Measurements from ENCODE around the gene TMEM202. TPM values are rescaled to one million over a fixed set of nuclear protein-coding genes. Genes with fewer than 3 reads are reported as not detected.
"Not testable (repeated sequence)": the region's sequence is repeated elsewhere in the genome, so short reads cannot be mapped to it uniquely, and the experiment has no call there.

The TMEM202 gene
- total RNA-seq, 1 experiment from 2014 or later: not detected

DNA sequence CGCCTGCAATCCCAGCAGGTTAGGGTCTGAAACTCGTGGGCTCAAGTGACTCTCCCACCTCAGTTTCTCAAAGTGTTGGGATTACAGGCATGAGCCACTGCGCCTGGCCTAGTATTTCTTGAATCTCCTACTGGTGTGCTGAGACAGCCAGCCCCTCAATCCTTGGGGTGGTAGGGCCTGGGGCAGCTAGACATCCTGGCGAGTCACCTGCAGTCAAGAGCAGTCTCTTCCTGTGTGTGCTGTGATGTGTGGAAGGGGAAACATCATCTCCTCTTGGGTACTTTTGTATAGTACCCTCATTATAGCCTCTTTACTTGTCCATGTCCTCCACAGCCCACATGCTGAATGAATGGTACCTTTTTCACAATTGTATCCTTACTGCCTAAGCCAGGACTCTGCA is 17.4 kb upstream of the TMEM202 start:
- H3K9me3 ChIP-seq (ENCODE audit: low read length): no peaks in the 10 kb centered on the region
- no peaks in the 10 kb centered on the region for H3K36me3 ChIP-seq (ENCODE audit: insufficient read depth, low read length)
- H3K9ac ChIP-seq (ENCODE audit: low read length): no peak overlapping the region
- no peaks in the 10 kb centered on the region for H3K27me3 ChIP-seq (ENCODE audit: low read length)
- no peaks in the 10 kb centered on the region for H3K9me2 ChIP-seq (replicated peaks; ENCODE audit: insufficient read depth, low read length)
- H3K27ac ChIP-seq (ENCODE audit: low read length): no peak overlapping the region
- H3K79me2 ChIP-seq (ENCODE audit: low read length): no peaks in the 10 kb centered on the region
- DNase-seq: peak; percentile 34
- no peak overlapping the region for H3K4me3 ChIP-seq (ENCODE audit: low read length)
- H3K4me2 ChIP-seq (ENCODE audit: low read depth, low read length, poor library complexity, severe bottlenecking): no peak overlapping the region
- H3K4me1 ChIP-seq (ENCODE audit: low read length): peaks cover 6% of the 10 kb centered on the region
- H4K20me1 ChIP-seq (ENCODE audit: insufficient read depth, low read depth, low read length): no peaks in the 10 kb centered on the region
- no peak overlapping the region for H2AFZ ChIP-seq (ENCODE audit: low read length)

- no peak overlapping the region for H3K27ac ChIP-seq (ENCODE audit: low read length)
- DNase-seq: peak; percentile 56
- H2AFZ ChIP-seq (ENCODE audit: low read length): no peak overlapping the region
These were observed 16.0 kb upstream of the TMEM202 start for GRCh38 chr15:72382146-72382545.

GRCh38 chr15:72387741-72388140 is 10.4 kb upstream of the TMEM202 start:
- no peak overlapping the region for H3K4me3 ChIP-seq (ENCODE audit: low read length)
- no peaks in the 10 kb centered on the region for H3K36me3 ChIP-seq (ENCODE audit: insufficient read depth, low read length)
- H3K9me2 ChIP-seq (replicated peaks; ENCODE audit: insufficient read depth, low read length): no peaks in the 10 kb centered on the region
- H3K9me3 ChIP-seq (ENCODE audit: low read length): no peaks in the 10 kb centered on the region
- no peaks in the 10 kb centered on the region for H3K79me2 ChIP-seq (ENCODE audit: low read length)
- no peak overlapping the region for H3K27ac ChIP-seq (ENCODE audit: low read length)
- no peaks in the 10 kb centered on the region for H3K27me3 ChIP-seq (ENCODE audit: low read length)
- H4K20me1 ChIP-seq (ENCODE audit: insufficient read depth, low read depth, low read length): no peaks in the 10 kb centered on the region
- no peak overlapping the region for H2AFZ ChIP-seq (ENCODE audit: low read length)
- no peak overlapping the region for H3K9ac ChIP-seq (ENCODE audit: low read length)
- H3K4me1 ChIP-seq (ENCODE audit: low read length): no peaks in the 10 kb centered on the region
- no peak overlapping the region for H3K4me2 ChIP-seq (ENCODE audit: low read depth, low read length, poor library complexity, severe bottlenecking)
- DNase-seq: peak; percentile 19

More at GRCh38 chr15:72382146-72382545, 16.0 kb upstream of the TMEM202 start:
- no peaks in the 10 kb centered on the region for H3K4me1 ChIP-seq (ENCODE audit: low read length)
- no peaks in the 10 kb centered on the region for H3K36me3 ChIP-seq (ENCODE audit: insufficient read depth, low read length)
- no peak overlapping the region for H3K4me2 ChIP-seq (ENCODE audit: low read depth, low read length, poor library complexity, severe bottlenecking)
- no peaks in the 10 kb centered on the region for H3K79me2 ChIP-seq (ENCODE audit: low read length)
- H3K9ac ChIP-seq (ENCODE audit: low read length): no peak overlapping the region
- H3K4me3 ChIP-seq (ENCODE audit: low read length): no peak overlapping the region
- H3K9me3 ChIP-seq (ENCODE audit: low read length): no peaks in the 10 kb centered on the region
- no peaks in the 10 kb centered on the region for H4K20me1 ChIP-seq (ENCODE audit: insufficient read depth, low read depth, low read length)
- H3K27me3 ChIP-seq (ENCODE audit: low read length): no peaks in the 10 kb centered on the region
- no peaks in the 10 kb centered on the region for H3K9me2 ChIP-seq (replicated peaks; ENCODE audit: insufficient read depth, low read length)

DNA sequence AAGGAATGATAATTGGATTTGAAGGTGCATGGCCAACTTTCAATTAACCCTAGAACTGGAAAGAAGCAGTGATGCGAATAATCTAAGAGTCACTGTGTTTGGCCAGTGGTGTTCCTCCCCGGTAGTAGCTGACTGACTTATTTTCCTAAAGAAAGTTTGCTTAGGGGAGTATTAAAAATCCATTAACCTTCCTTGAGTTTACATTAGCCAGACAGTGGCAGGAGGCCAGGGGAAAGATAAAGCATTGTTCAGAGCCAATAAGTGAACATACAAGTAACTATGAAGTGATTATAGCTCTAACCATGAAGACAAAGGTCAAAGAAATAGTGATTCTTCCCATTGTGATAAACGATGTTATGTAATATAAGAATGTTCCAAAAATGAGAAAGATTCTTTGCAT is 8.9 kb upstream of the TMEM202 start:
- DNase-seq: no peak
- no peaks in the 10 kb centered on the region for H3K36me3 ChIP-seq (ENCODE audit: insufficient read depth, low read length)
- H3K79me2 ChIP-seq (ENCODE audit: low read length): no peaks in the 10 kb centered on the region
- no peaks in the 10 kb centered on the region for H3K27me3 ChIP-seq (ENCODE audit: low read length)
- H3K4me3 ChIP-seq (ENCODE audit: low read length): no peak overlapping the region
- H3K27ac ChIP-seq (ENCODE audit: low read length): no peak overlapping the region
- no peaks in the 10 kb centered on the region for H4K20me1 ChIP-seq (ENCODE audit: insufficient read depth, low read depth, low read length)
- no peak overlapping the region for H2AFZ ChIP-seq (ENCODE audit: low read length)
- no peaks in the 10 kb centered on the region for H3K4me1 ChIP-seq (ENCODE audit: low read length)
- no peaks in the 10 kb centered on the region for H3K9me2 ChIP-seq (replicated peaks; ENCODE audit: insufficient read depth, low read length)
- H3K4me2 ChIP-seq (ENCODE audit: low read depth, low read length, poor library complexity, severe bottlenecking): no peak overlapping the region
- H3K9me3 ChIP-seq (ENCODE audit: low read length): no peaks in the 10 kb centered on the region
- H3K9ac ChIP-seq (ENCODE audit: low read length): no peak overlapping the region

DNA sequence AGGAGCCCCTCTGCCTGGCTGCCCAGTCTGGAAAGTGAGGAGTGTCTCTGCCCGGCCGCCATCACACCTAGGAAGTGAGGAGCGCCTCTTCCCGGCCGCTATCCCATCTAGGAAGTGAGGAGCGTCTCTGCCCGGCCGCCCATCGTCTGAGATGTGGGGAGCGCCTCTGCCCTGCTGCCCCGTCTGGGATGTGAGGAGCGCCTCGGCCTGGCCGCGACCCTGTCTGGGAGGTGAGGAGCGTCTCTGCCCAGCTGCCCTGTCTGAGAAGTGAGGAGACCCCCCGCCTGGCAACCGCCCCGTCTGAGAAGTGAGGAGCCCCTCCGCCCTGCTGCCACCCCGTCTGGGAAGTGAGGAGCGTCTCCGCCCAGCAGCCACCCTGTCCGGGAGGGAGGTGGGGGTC is 1.8 kb upstream of the TMEM202 start:
- not testable (repeated sequence) for H3K79me2 ChIP-seq (ENCODE audit: low read length); H3K27ac ChIP-seq (ENCODE audit: low read length); H3K4me1 ChIP-seq (ENCODE audit: low read length); H3K27me3 ChIP-seq (ENCODE audit: low read length); H3K9me2 ChIP-seq (replicated peaks; ENCODE audit: insufficient read depth, low read length); H3K36me3 ChIP-seq (ENCODE audit: insufficient read depth, low read length); H3K9me3 ChIP-seq (ENCODE audit: low read length); H3K4me2 ChIP-seq (ENCODE audit: low read depth, low read length, poor library complexity, severe bottlenecking); H2AFZ ChIP-seq (ENCODE audit: low read length); H3K9ac ChIP-seq (ENCODE audit: low read length); H3K4me3 ChIP-seq (ENCODE audit: low read length); H4K20me1 ChIP-seq (ENCODE audit: insufficient read depth, low read depth, low read length); DNase-seq

GRCh38 chr15:72398648-72399047 is 543 bp downstream of the TMEM202 start:
- no peak overlapping the region for H2AFZ ChIP-seq (ENCODE audit: low read length)
- no peak overlapping the region for H3K27ac ChIP-seq (ENCODE audit: low read length)
- no peaks in the 10 kb centered on the region for H3K9me2 ChIP-seq (replicated peaks; ENCODE audit: insufficient read depth, low read length)
- no peak overlapping the region for H3K4me2 ChIP-seq (ENCODE audit: low read depth, low read length, poor library complexity, severe bottlenecking)
- H3K79me2 ChIP-seq (ENCODE audit: low read length): no peaks in the 10 kb centered on the region
- H3K4me1 ChIP-seq (ENCODE audit: low read length): peaks cover under 1% of the 10 kb centered on the region; the same call in 1 of the 2 replicates
- no peak overlapping the region for H3K4me3 ChIP-seq (ENCODE audit: low read length)
- H3K9me3 ChIP-seq (ENCODE audit: low read length): no peaks in the 10 kb centered on the region
- H3K9ac ChIP-seq (ENCODE audit: low read length): no peak overlapping the region
- H3K36me3 ChIP-seq (ENCODE audit: insufficient read depth, low read length): no peaks in the 10 kb centered on the region
- H3K27me3 ChIP-seq (ENCODE audit: low read length): no peaks in the 10 kb centered on the region
- H4K20me1 ChIP-seq (ENCODE audit: insufficient read depth, low read depth, low read length): no peaks in the 10 kb centered on the region
- no peak for DNase-seq

GRCh38 chr15:72402726-72403125 is 4.6 kb downstream of the TMEM202 start:
- Histone ChIP-seq H3K27me3 (ENCODE audit: low read length) (no peaks in the 10 kb centered on the region), H4K20me1 (ENCODE audit: insufficient read depth, low read depth, low read length) (no peaks in the 10 kb centered on the region), H3K4me1 (ENCODE audit: low read length) (peaks cover 6% of the 10 kb centered on the region; the same call in 1 of the 2 replicates), H2AFZ (ENCODE audit: low read length) (no peak overlapping the region), H3K27ac (ENCODE audit: low read length) (no peak overlapping the region), H3K79me2 (ENCODE audit: low read length) (no peaks in the 10 kb centered on the region), H3K4me2 (ENCODE audit: low read depth, low read length, poor library complexity, severe bottlenecking) (no peak overlapping the region), H3K36me3 (ENCODE audit: insufficient read depth, low read length) (no peaks in the 10 kb centered on the region), H3K9ac (ENCODE audit: low read length) (no peak overlapping the region), H3K9me3 (ENCODE audit: low read length) (no peaks in the 10 kb centered on the region), H3K9me2 (replicated peaks; ENCODE audit: insufficient read depth, low read length) (no peaks in the 10 kb centered on the region), H3K4me3 (ENCODE audit: low read length) (no peak overlapping the region)
- no peak for DNase-seq

- Histone ChIP-seq H3K4me3 (ENCODE audit: low read length) (no peak overlapping the region), H3K9me3 (ENCODE audit: low read length) (no peaks in the 10 kb centered on the region), H3K4me2 (ENCODE audit: low read depth, low read length, poor library complexity, severe bottlenecking) (no peak overlapping the region), H3K79me2 (ENCODE audit: low read length) (no peaks in the 10 kb centered on the region), H3K4me1 (ENCODE audit: low read length) (peaks cover 6% of the 10 kb centered on the region; the same call in 1 of the 2 replicates), H2AFZ (ENCODE audit: low read length) (no peak overlapping the region), H3K27ac (ENCODE audit: low read length) (no peak overlapping the region), H3K9ac (ENCODE audit: low read length) (no peak overlapping the region), H3K36me3 (ENCODE audit: insufficient read depth, low read length) (no peaks in the 10 kb centered on the region), H3K9me2 (replicated peaks; ENCODE audit: insufficient read depth, low read length) (no peaks in the 10 kb centered on the region), H3K27me3 (ENCODE audit: low read length) (no peaks in the 10 kb centered on the region; the same call in 1 of the 2 replicates), H4K20me1 (ENCODE audit: insufficient read depth, low read depth, low read length) (no peaks in the 10 kb centered on the region)
- DNase-seq: no peak
These were observed 6.3 kb downstream of the TMEM202 start for GRCh38 chr15:72404356-72404755.

GRCh38 chr15:72404841-72405240 is 6.7 kb downstream of the TMEM202 start:
- Histone ChIP-seq H3K9me2 (replicated peaks; ENCODE audit: insufficient read depth, low read length) (no peaks in the 10 kb centered on the region), H3K4me1 (ENCODE audit: low read length) (peaks cover 6% of the 10 kb centered on the region; the same call in 1 of the 2 replicates), H3K9me3 (ENCODE audit: low read length) (no peaks in the 10 kb centered on the region), H3K9ac (ENCODE audit: low read length) (no peak overlapping the region), H2AFZ (ENCODE audit: low read length) (no peak overlapping the region), H3K27me3 (ENCODE audit: low read length) (no peaks in the 10 kb centered on the region; the same call in 1 of the 2 replicates), H3K27ac (ENCODE audit: low read length) (no peak overlapping the region), H3K79me2 (ENCODE audit: low read length) (no peaks in the 10 kb centered on the region), H3K4me2 (ENCODE audit: low read depth, low read length, poor library complexity, severe bottlenecking) (no peak overlapping the region), H4K20me1 (ENCODE audit: insufficient read depth, low read depth, low read length) (no peaks in the 10 kb centered on the region), H3K4me3 (ENCODE audit: low read length) (no peak overlapping the region), H3K36me3 (ENCODE audit: insufficient read depth, low read length) (no peaks in the 10 kb centered on the region)
- no peak for DNase-seq
